Measurements from ENCODE around the gene PMP22.

The PMP22 gene

DNA sequence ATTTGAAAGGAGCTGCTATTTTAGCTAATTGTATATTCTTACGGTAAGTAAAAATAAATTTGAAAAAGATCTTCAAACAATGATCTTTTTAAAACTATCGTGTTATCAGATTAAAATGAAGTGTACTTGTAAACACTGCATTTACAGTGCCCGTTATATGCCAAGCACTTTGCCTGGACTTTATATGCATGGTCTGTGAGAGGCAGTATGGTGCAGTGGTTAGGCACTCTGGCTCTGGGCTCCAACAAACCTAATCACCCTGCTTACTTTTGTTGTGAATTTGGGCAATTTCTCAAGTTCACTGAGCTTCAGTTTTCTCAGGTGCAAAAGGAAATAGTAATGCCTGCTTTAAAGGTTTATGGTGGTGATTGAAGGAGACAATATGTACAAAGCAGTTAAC lies 1.4 kb downstream of the PMP22 start:
- Histone ChIP-seq H2BK12ac (ENCODE audit: low read length in 2 of 2) (no peak overlapping the region), H2AFZ (ENCODE audit: low read depth, low read length) (no peak overlapping the region), H2BK120ac (ENCODE audit: low read depth, low read length) (no peak overlapping the region), H3K79me1 (replicated peaks; ENCODE audit: low read length, poor library complexity, severe bottlenecking) (no peaks in the 10 kb centered on the region), H3K23ac (ENCODE audit: low read length in 2 of 2) (no peak overlapping the region), H2AK5ac (ENCODE audit: low read length, severe bottlenecking) (no peak overlapping the region), H3K9me3 (ENCODE audit: control insufficient read depth, low read length) (no peaks in the 10 kb centered on the region), H4K8ac (ENCODE audit: low read length) (no peak overlapping the region), H3K4me3 (ENCODE audit: insufficient read depth in 1 of 2, low read depth in 1 of 2, low read length in 2 of 2) (peak overlapping the region in 1 of 2 experiments; percentile 92), H3K4me1 (ENCODE audit: control insufficient read depth, insufficient read depth, low read depth, low read length) (peaks cover 14% of the 10 kb centered on the region), H4K91ac (ENCODE audit: low read length) (no peak overlapping the region), H3K27ac (ENCODE audit: low read length, poor library complexity, severe bottlenecking) (no peak overlapping the region), H3K4ac (ENCODE audit: low read depth in 1 of 2, low read length in 2 of 2) (no peak overlapping the region), H3K4me2 (ENCODE audit: low read length, poor library complexity, severe bottlenecking) (no peak overlapping the region), H2BK15ac (ENCODE audit: low read depth, poor library complexity, severe bottlenecking) (no peak overlapping the region), H3K14ac (ENCODE audit: low read length in 2 of 2) (no peak overlapping the region), H2BK5ac (ENCODE audit: low read depth, low read length, poor library complexity, severe bottlenecking) (no peak overlapping the region), H3K36me3 (ENCODE audit: control insufficient read depth in 1 of 2, insufficient read depth in 2 of 2, low read depth in 1 of 2, low read length in 2 of 2) (peaks cover 4 to 13% of the 10 kb centered on the region in 2 experiments), H3K9ac (ENCODE audit: low read length) (peak overlapping the region; percentile 96), H3K27me3 (ENCODE audit: control insufficient read depth in 1 of 2, insufficient read depth in 1 of 2, low read length in 2 of 2) (no peaks in the 10 kb centered on the region), H3K18ac (ENCODE audit: low read depth in 1 of 2, low read length in 2 of 2) (no peak overlapping the region)
- no peak for DNase-seq
- 45% methylated on average over 1 of the region's 3 CpGs for WGBS

DNA sequence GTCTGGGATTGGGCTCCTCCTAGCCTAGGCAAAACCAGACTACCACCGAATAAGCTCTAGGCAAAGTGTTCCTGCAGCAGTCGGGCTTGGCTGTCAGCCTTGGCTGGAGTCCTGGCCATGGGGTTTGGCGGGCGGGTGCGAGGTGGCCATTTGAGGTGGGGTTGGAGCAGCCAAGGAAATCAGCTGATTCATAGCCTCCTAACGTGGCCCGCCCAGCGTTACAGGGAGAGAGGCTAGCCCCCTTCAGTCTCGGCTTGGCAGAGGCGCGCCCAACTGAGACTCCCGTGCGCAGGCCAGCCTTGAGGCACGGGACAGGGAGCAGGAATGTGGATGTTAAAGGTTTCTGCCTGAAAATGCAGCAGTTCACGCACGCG lies 1.9 kb downstream of the PMP22 start:
- peak overlapping the region; percentile 93 for H4K8ac ChIP-seq (ENCODE audit: low read length)
- no peak overlapping the region for H2BK5ac ChIP-seq (ENCODE audit: low read depth, low read length, poor library complexity, severe bottlenecking)
- peak overlapping the region; percentile 43 to 64 for H2BK12ac ChIP-seq (ENCODE audit: low read length in 2 of 2)
- peak overlapping the region; percentile 69 for H3K27ac ChIP-seq (ENCODE audit: low read length, poor library complexity, severe bottlenecking)
- peaks cover 9 to 18% of the 10 kb centered on the region in 2 experiments for H3K36me3 ChIP-seq (ENCODE audit: control insufficient read depth in 1 of 2, insufficient read depth in 2 of 2, low read depth in 1 of 2, low read length in 2 of 2)
- H3K14ac ChIP-seq (ENCODE audit: low read length in 2 of 2), result peak overlapping the region in 1 of 2 experiments; percentile 35
- H3K79me1 ChIP-seq (replicated peaks; ENCODE audit: low read length, poor library complexity, severe bottlenecking), result peaks cover 3% of the 10 kb centered on the region
- H3K9ac ChIP-seq (ENCODE audit: low read length), result peak overlapping the region; percentile 96
- H3K27me3 ChIP-seq (ENCODE audit: control insufficient read depth in 1 of 2, insufficient read depth in 1 of 2, low read length in 2 of 2), result no peaks in the 10 kb centered on the region
- peak overlapping the region; percentile 79 for H4K91ac ChIP-seq (ENCODE audit: low read length)
- no peaks in the 10 kb centered on the region for H3K9me3 ChIP-seq (ENCODE audit: control insufficient read depth, low read length)
- H3K18ac ChIP-seq (ENCODE audit: low read depth in 1 of 2, low read length in 2 of 2), result peak overlapping the region; percentile 47 to 89
- no peak overlapping the region for H2BK120ac ChIP-seq (ENCODE audit: low read depth, low read length)
- WGBS, result under 1% methylated on average over 14 of the region's 17 CpGs
- no peak overlapping the region for H3K23ac ChIP-seq (ENCODE audit: low read length in 2 of 2)
- no peak overlapping the region for H2AFZ ChIP-seq (ENCODE audit: low read depth, low read length)
- H2AK5ac ChIP-seq (ENCODE audit: low read length, severe bottlenecking), result no peak overlapping the region
- peak; percentile 80 for DNase-seq
- H3K4me1 ChIP-seq (ENCODE audit: control insufficient read depth, insufficient read depth, low read depth, low read length), result peaks cover 14% of the 10 kb centered on the region
- peak overlapping the region; percentile 33 for H2BK15ac ChIP-seq (ENCODE audit: low read depth, poor library complexity, severe bottlenecking)
- H3K4me3 ChIP-seq (ENCODE audit: insufficient read depth in 1 of 2, low read depth in 1 of 2, low read length in 2 of 2), result peak overlapping the region; percentile 61 to 92
- H3K4me2 ChIP-seq (ENCODE audit: low read length, poor library complexity, severe bottlenecking), result peak overlapping the region; percentile 95
- H3K4ac ChIP-seq (ENCODE audit: low read depth in 1 of 2, low read length in 2 of 2), result peak overlapping the region; percentile 75 to 79

DNA sequence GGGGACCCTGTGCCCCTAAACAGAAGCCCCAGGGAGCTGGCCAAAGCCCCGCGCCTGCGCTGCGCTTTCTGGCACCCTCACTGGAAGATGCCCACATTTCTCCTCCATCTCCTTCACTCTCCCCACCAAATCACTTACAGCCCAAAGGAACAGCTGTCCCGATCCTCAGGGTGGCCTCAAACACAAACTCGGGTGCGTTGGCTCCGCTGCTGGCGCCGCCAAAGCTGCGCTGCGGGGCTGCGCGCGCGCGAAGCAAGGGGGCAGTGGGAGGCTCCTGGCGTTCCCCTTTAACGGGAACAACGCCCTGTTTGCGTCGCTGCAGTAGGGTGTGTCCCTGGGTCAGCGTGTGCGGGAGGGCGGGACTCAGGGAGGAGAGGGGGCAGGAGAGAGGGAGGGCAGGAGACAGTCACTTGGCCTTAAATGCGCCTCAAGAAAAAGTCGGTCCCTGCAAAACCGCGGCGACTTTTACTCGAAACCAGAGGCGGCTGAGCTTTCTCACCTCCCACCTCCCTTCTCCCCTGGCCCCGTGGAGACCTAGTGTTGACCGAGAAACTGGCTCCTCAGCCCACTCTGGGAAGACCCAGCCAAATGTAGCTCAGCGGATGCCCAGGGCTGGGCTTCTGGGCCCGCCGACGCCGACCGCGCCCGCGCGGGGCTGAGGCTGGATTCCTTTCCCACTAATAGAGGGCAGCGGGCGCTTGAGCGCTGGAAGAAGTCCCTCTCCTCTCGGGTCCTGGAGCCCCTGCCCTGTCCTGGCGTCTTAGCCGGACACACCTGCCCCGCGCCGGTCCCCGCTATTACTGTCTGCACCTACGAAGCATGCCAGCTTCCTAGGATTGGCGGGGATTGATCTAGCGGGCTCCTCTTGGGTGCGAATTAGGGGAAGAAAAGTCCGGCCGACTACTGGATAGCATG lies 2.6 kb downstream of the PMP22 start:
- peak overlapping the region; percentile 43 to 64 for H2BK12ac ChIP-seq (ENCODE audit: low read length in 2 of 2)
- WGBS, result 2% methylated on average over 53 of the region's 60 CpGs

DNA sequence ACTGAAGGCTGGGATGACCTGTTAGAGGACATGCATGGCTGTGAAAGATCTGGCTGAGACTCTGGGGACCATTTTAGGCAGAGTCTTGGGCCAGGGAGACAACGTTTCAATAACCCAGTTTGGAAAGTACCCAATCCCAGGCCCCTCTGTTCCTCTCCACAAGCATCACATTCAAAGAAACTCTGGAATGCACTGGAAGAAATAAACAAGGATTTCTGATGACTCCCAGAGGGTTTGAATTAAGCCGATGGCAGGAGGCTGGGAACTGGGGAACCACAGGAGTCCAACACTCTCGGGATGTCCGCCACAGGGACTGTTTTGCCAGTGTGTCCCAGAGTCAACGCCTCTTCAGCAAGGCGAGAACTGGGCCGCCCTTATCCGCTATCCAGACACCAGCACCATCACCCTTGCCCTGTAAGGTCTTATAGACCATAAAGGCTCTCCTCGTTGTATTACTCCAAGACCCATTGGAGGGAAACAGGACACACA lies 3.3 kb downstream of the PMP22 start:
- peaks cover 5% of the 10 kb centered on the region for H3K79me1 ChIP-seq (replicated peaks; ENCODE audit: low read length, poor library complexity, severe bottlenecking)
- peak overlapping the region; percentile 42 for H2BK120ac ChIP-seq (ENCODE audit: low read depth, low read length)
- no peak overlapping the region for H4K8ac ChIP-seq (ENCODE audit: low read length)
- peak overlapping the region; percentile 0 for H4K91ac ChIP-seq (ENCODE audit: low read length)
- no peak overlapping the region for H2AFZ ChIP-seq (ENCODE audit: low read depth, low read length)
- peak overlapping the region in 1 of 2 experiments; percentile 84 for H3K4ac ChIP-seq (ENCODE audit: low read depth in 1 of 2, low read length in 2 of 2)
- no peaks in the 10 kb centered on the region for H3K9me3 ChIP-seq (ENCODE audit: control insufficient read depth, low read length)
- H3K4me1 ChIP-seq (ENCODE audit: control insufficient read depth, insufficient read depth, low read depth, low read length), result peaks cover 17% of the 10 kb centered on the region
- H3K18ac ChIP-seq (ENCODE audit: low read depth in 1 of 2, low read length in 2 of 2), result peak overlapping the region; percentile 80 to 87
- H3K4me3 ChIP-seq (ENCODE audit: insufficient read depth in 1 of 2, low read depth in 1 of 2, low read length in 2 of 2), result peak overlapping the region; percentile 61 to 92
- H3K36me3 ChIP-seq (ENCODE audit: control insufficient read depth in 1 of 2, insufficient read depth in 2 of 2, low read depth in 1 of 2, low read length in 2 of 2), result peaks cover 11 to 30% of the 10 kb centered on the region in 2 experiments
- H3K4me2 ChIP-seq (ENCODE audit: low read length, poor library complexity, severe bottlenecking), result peak overlapping the region; percentile 95
- H3K27ac ChIP-seq (ENCODE audit: low read length, poor library complexity, severe bottlenecking), result peak overlapping the region; percentile 74
- no peak overlapping the region for H3K23ac ChIP-seq (ENCODE audit: low read length in 2 of 2)
- H3K14ac ChIP-seq (ENCODE audit: low read length in 2 of 2), result no peak overlapping the region
- H3K9ac ChIP-seq (ENCODE audit: low read length), result peak overlapping the region; percentile 96
- DNase-seq, result peak; percentile 66
- peak overlapping the region in 1 of 2 experiments; percentile 65 for H2BK12ac ChIP-seq (ENCODE audit: low read length in 2 of 2)
- H2BK5ac ChIP-seq (ENCODE audit: low read depth, low read length, poor library complexity, severe bottlenecking), result no peak overlapping the region
- no peak overlapping the region for H2AK5ac ChIP-seq (ENCODE audit: low read length, severe bottlenecking)
- WGBS, result 6% methylated on average over 8 of the region's 9 CpGs
- peak overlapping the region; percentile 62 for H2BK15ac ChIP-seq (ENCODE audit: low read depth, poor library complexity, severe bottlenecking)
- H3K27me3 ChIP-seq (ENCODE audit: control insufficient read depth in 1 of 2, insufficient read depth in 1 of 2, low read length in 2 of 2), result no peaks in the 10 kb centered on the region

More for the DNA sequence above, 2.6 kb downstream of the PMP22 start:
- Histone ChIP-seq H2AK5ac (ENCODE audit: low read length, severe bottlenecking) (no peak overlapping the region), H3K4me3 (ENCODE audit: insufficient read depth in 1 of 2, low read depth in 1 of 2, low read length in 2 of 2) (peak overlapping the region; percentile 61 to 92), H3K23ac (ENCODE audit: low read length in 2 of 2) (no peak overlapping the region), H3K27ac (ENCODE audit: low read length, poor library complexity, severe bottlenecking) (peak overlapping the region; percentile 69), H3K4ac (ENCODE audit: low read depth in 1 of 2, low read length in 2 of 2) (peak overlapping the region; percentile 75 to 79), H3K18ac (ENCODE audit: low read depth in 1 of 2, low read length in 2 of 2) (peak overlapping the region; percentile 55 to 89), H3K14ac (ENCODE audit: low read length in 2 of 2) (peak overlapping the region in 1 of 2 experiments; percentile 44), H3K4me1 (ENCODE audit: control insufficient read depth, insufficient read depth, low read depth, low read length) (peaks cover 14% of the 10 kb centered on the region), H2AFZ (ENCODE audit: low read depth, low read length) (peak overlapping the region; percentile 37), H2BK5ac (ENCODE audit: low read depth, low read length, poor library complexity, severe bottlenecking) (no peak overlapping the region), H4K8ac (ENCODE audit: low read length) (peak overlapping the region; percentile 93), H3K79me1 (replicated peaks; ENCODE audit: low read length, poor library complexity, severe bottlenecking) (peaks cover 5% of the 10 kb centered on the region), H3K9me3 (ENCODE audit: control insufficient read depth, low read length) (no peaks in the 10 kb centered on the region), H2BK15ac (ENCODE audit: low read depth, poor library complexity, severe bottlenecking) (peak overlapping the region; percentile 70), H4K91ac (ENCODE audit: low read length) (peak overlapping the region; percentile 70), H3K27me3 (ENCODE audit: control insufficient read depth in 1 of 2, insufficient read depth in 1 of 2, low read length in 2 of 2) (no peaks in the 10 kb centered on the region), H3K4me2 (ENCODE audit: low read length, poor library complexity, severe bottlenecking) (peak overlapping the region; percentile 95), H2BK120ac (ENCODE audit: low read depth, low read length) (no peak overlapping the region), H3K36me3 (ENCODE audit: control insufficient read depth in 1 of 2, insufficient read depth in 2 of 2, low read depth in 1 of 2, low read length in 2 of 2) (peaks cover 11 to 25% of the 10 kb centered on the region in 2 experiments), H3K9ac (ENCODE audit: low read length) (peak overlapping the region; percentile 96)
- peak; percentile 86 for DNase-seq

All from mesenchymal stem cell (in vitro differentiated cells and primary cell).